ENCODE data around the gene HAS3. TPM values are rescaled to one million over a fixed set of nuclear protein-coding genes. Genes with fewer than 3 reads are reported as not detected.
"Not testable (repeated sequence)": the region's sequence is repeated elsewhere in the genome, so short reads cannot be mapped to it uniquely, and the experiment has no call there.

The HAS3 gene
- total RNA-seq, 1 experiment from 2014 or later, result 140 TPM

GRCh38 chr16:69123910-69124309 lies 18.5 kb downstream of the HAS3 start:
- CTCF ChIA-PET, result interaction anchor here (0.7 to 3.1 kb wide), 10 partner anchors 11 to 533 kb away, joined by 3 to 17 read pairs (median 4); partner anchors contain the start of gene HAS3
- BruUV-seq (replicated peaks), result no TSS peak
- no peak overlapping the region for H3K27ac ChIP-seq (ENCODE audit: low read depth, low read length)
- H3K9ac ChIP-seq (ENCODE audit: low read length), result no peak overlapping the region
- DNase-seq (ENCODE audit: low read depth, low spot score) (no peak), ATAC-seq (peak; percentile 45)
- H3K79me2 ChIP-seq (ENCODE audit: insufficient read depth, low read length), result peaks cover 81% of the 10 kb centered on the region
- H3K4me3 ChIP-seq (replicated peaks in 1 of 2; ENCODE audit: low read depth in 1 of 2, low read length in 2 of 2), result no peak overlapping the region
- no peak for TF ChIP-seq JUND (IDR thresholded peaks at IDR 0.05)
- TF ChIP-seq CEBPB (IDR thresholded peaks at IDR 0.05; ENCODE audit: low read depth), result no peak
- TF ChIP-seq RAD21 (IDR thresholded peaks at IDR 0.05; ENCODE audit: low read depth), result peak; percentile 86
- TF ChIP-seq EZH2 (IDR thresholded peaks at IDR 0.05), result no peak
- TF ChIP-seq POLR2AphosphoS5 (IDR thresholded peaks at IDR 0.05; ENCODE audit: low read depth, low read length), result peak; percentile 34; the same call in 1 of the 2 replicates
- TF ChIP-seq CTCF (IDR thresholded peaks at IDR 0.05 in 2 of 3, conservative IDR thresholded peaks at IDR 0.05 in 1 of 3; ENCODE audit: borderline replicate concordance in 1 of 3, insufficient read depth in 1 of 3, low read depth in 2 of 3, low read length in 2 of 3), result peak; percentile 56 to 72 (median 62); a peak in 5 of 6 replicates
- H3K9me2 ChIP-seq (ENCODE audit: insufficient read depth), result no peaks in the 10 kb centered on the region
- no peaks in the 10 kb centered on the region for H3K9me3 ChIP-seq (ENCODE audit: control insufficient read depth in 1 of 2, insufficient read depth in 1 of 2, low read depth in 1 of 2, low read length in 2 of 2)
- H2AFZ ChIP-seq (ENCODE audit: low read depth, low read length, poor library complexity, severe bottlenecking), result no peak overlapping the region
- no peak overlapping the region for H3K4me2 ChIP-seq (ENCODE audit: low read length)
- no peaks in the 10 kb centered on the region; the same call in 1 of the 2 replicates for H4K20me1 ChIP-seq (ENCODE audit: insufficient read depth)
- H3K27me3 ChIP-seq (ENCODE audit: insufficient read depth, low read length), result no peaks in the 10 kb centered on the region
- H3K4me1 ChIP-seq (ENCODE audit: control insufficient read depth in 1 of 2, insufficient read depth in 2 of 2, low read length in 2 of 2), result peaks cover 0 to 10% of the 10 kb centered on the region in 2 experiments; a peak in 2 of 4 replicates
- POLR2A ChIA-PET, result interaction anchor here (0.6 to 1.1 kb wide), 3 partner anchors 11 to 1322 kb away, joined by 3 to 4 read pairs (median 4); no protein-coding TSS in a partner anchor
- H3K36me3 ChIP-seq (ENCODE audit: control insufficient read depth in 1 of 2, insufficient read depth in 2 of 2, low read length in 2 of 2), result peaks cover 14 to 29% of the 10 kb centered on the region in 2 experiments
- RAD21 ChIA-PET (ENCODE audit: low non-redundant PET in 1 of 2, low total read pairs in 2 of 2, uncharacterized antibody in 2 of 2, unreplicated experiment in 2 of 2), result interaction anchor here (0.8 to 1.8 kb wide), 5 partner anchors 12 to 276 kb away, joined by 3 to 10 read pairs (median 3); partner anchors contain the start of gene HAS3 (in 1 of the 2)
- intact Hi-C loops (cut with micrococcal nuclease), result loop anchor here (1.0 to 10.0 kb wide), 7 partner anchors 127 to 599 kb away; no protein-coding TSS in a partner anchor

- H3K9me3 ChIP-seq (ENCODE audit: control insufficient read depth in 1 of 2, insufficient read depth in 1 of 2, low read depth in 1 of 2, low read length in 2 of 2); H3K4me1 ChIP-seq (ENCODE audit: control insufficient read depth in 1 of 2, insufficient read depth in 2 of 2, low read length in 2 of 2); H3K9ac ChIP-seq (ENCODE audit: low read length); H3K27ac ChIP-seq (ENCODE audit: low read depth, low read length); BruUV-seq (replicated peaks); DNase-seq (ENCODE audit: low read depth, low spot score); H3K9me2 ChIP-seq (ENCODE audit: insufficient read depth); H3K4me2 ChIP-seq (ENCODE audit: low read length); H3K27me3 ChIP-seq (ENCODE audit: insufficient read depth, low read length); POLR2A ChIA-PET; H3K4me3 ChIP-seq (replicated peaks in 1 of 2; ENCODE audit: low read depth in 1 of 2, low read length in 2 of 2); H2AFZ ChIP-seq (ENCODE audit: low read depth, low read length, poor library complexity, severe bottlenecking); H4K20me1 ChIP-seq (ENCODE audit: insufficient read depth); ATAC-seq: not testable (repeated sequence)
- ChIA-PET CTCF (interaction anchor here (0.7 to 3.1 kb wide), 10 partner anchors 12 to 277 kb away, joined by 3 to 17 read pairs (median 6); partner anchors contain the start of gene HAS3), RAD21 (ENCODE audit: low non-redundant PET in 1 of 2, low total read pairs in 2 of 2, uncharacterized antibody in 2 of 2, unreplicated experiment in 2 of 2) (interaction anchor here in 1 of 2 experiments (1.0 to 1.8 kb wide), 3 partner anchors 19 to 222 kb away, joined by 3 to 10 read pairs (median 4); partner anchors contain the start of gene HAS3)
- H3K36me3 ChIP-seq (ENCODE audit: control insufficient read depth in 1 of 2, insufficient read depth in 2 of 2, low read length in 2 of 2), result peaks cover 14 to 26% of the 10 kb centered on the region in 2 experiments
- intact Hi-C loops (cut with micrococcal nuclease), result loop anchor here (1.0 to 10.0 kb wide), 7 partner anchors 127 to 600 kb away; no protein-coding TSS in a partner anchor
- peaks cover 83% of the 10 kb centered on the region for H3K79me2 ChIP-seq (ENCODE audit: insufficient read depth, low read length)
Observed at GRCh38 chr16:69124406-69124805, 19.0 kb downstream of the HAS3 start.

- RAD21 ChIA-PET (ENCODE audit: low non-redundant PET in 1 of 2, low total read pairs in 2 of 2, uncharacterized antibody in 2 of 2, unreplicated experiment in 2 of 2); H3K9me3 ChIP-seq (ENCODE audit: control insufficient read depth in 1 of 2, insufficient read depth in 1 of 2, low read depth in 1 of 2, low read length in 2 of 2); H3K27ac ChIP-seq (ENCODE audit: low read depth, low read length); H3K4me1 ChIP-seq (ENCODE audit: control insufficient read depth in 1 of 2, insufficient read depth in 2 of 2, low read length in 2 of 2); DNase-seq (ENCODE audit: low read depth, low spot score); H2AFZ ChIP-seq (ENCODE audit: low read depth, low read length, poor library complexity, severe bottlenecking); H3K4me3 ChIP-seq (replicated peaks in 1 of 2; ENCODE audit: low read depth in 1 of 2, low read length in 2 of 2); ATAC-seq; H4K20me1 ChIP-seq (ENCODE audit: insufficient read depth); BruUV-seq (replicated peaks); H3K9me2 ChIP-seq (ENCODE audit: insufficient read depth); H3K27me3 ChIP-seq (ENCODE audit: insufficient read depth, low read length); H3K4me2 ChIP-seq (ENCODE audit: low read length); H3K9ac ChIP-seq (ENCODE audit: low read length); POLR2A ChIA-PET: not testable (repeated sequence)
- intact Hi-C loops (cut with micrococcal nuclease), result loop anchor here (1.0 to 10.0 kb wide), 7 partner anchors 128 to 600 kb away; no protein-coding TSS in a partner anchor
- CTCF ChIA-PET, result interaction anchor here (1.5 to 3.1 kb wide), 5 partner anchors 12 to 278 kb away, joined by 3 to 16 read pairs (median 6); partner anchors contain the start of gene HAS3
- peaks cover 11 to 23% of the 10 kb centered on the region in 2 experiments for H3K36me3 ChIP-seq (ENCODE audit: control insufficient read depth in 1 of 2, insufficient read depth in 2 of 2, low read length in 2 of 2)
- peaks cover 89% of the 10 kb centered on the region for H3K79me2 ChIP-seq (ENCODE audit: insufficient read depth, low read length)
Observed at GRCh38 chr16:69124961-69125360, 19.5 kb downstream of the HAS3 start.

Data from HCT116 (cell line).